Mammary epithelial cell (primary cell): ENCODE data around the gene FKBP2.

Experiments
- CTCF ChIP-seq, 2 donors: IDR thresholded peaks in 1 of 2; conservative IDR thresholded peaks in 1 of 2; 2 replicates each; pipeline ENCODE4 v1.5.1; 2011 to 2012; ENCODE audit warnings: inconsistent platforms in 2 of 2, low read length in 2 of 2, mild to moderate bottlenecking in 2 of 2, control low read depth in 1 of 2, low read depth in 1 of 2; ENCODE audit not compliant: insufficient read depth in 1 of 2; ENCODE audit errors: extremely low read depth in 1 of 2
- EZH2 ChIP-seq: IDR thresholded peaks from 2 replicates; pipeline ENCODE4 v1.6.1; 2012; ENCODE audit warnings: low read length, inconsistent platforms, borderline replicate concordance

GRCh38 chr11:64234647-64235379 lies 6.1 kb upstream of the FKBP2 start:
- TF ChIP-seq EZH2 (no peak), CTCF (conservative IDR thresholded peaks at IDR 0.05 in 1 of 2, IDR thresholded peaks at IDR 0.05 in 1 of 2; ENCODE audit: extremely low read depth in 1 of 2, insufficient read depth in 1 of 2, low read depth in 1 of 2, low read length in 2 of 2) (no peak)
